CD14-positive monocyte (primary cell): ENCODE results near the gene SLC16A7. TPM values are rescaled to one million over a fixed set of nuclear protein-coding genes. Genes with fewer than 3 reads are reported as not detected.
A peak's percentile ranks its signal among the peaks of the same experiment; 100 is the strongest.
"Not testable (repeated sequence)": the region's sequence is repeated elsewhere in the genome, so short reads cannot be mapped to it uniquely, and the experiment has no call there.

ENCODE experiments used
- DNase-seq, 3 donors: peaks; one replicate each; pipeline ENCODE4 v3.0.0-alpha.2; 2011 to 2022
- H2AFZ ChIP-seq: 2 replicates; pipeline ENCODE4 v1.6.0; 2012; ENCODE audit warnings: mild to moderate bottlenecking, low read depth, low read length, inconsistent platforms; ENCODE audit not compliant: insufficient read depth, poor library complexity, severe bottlenecking
- H3K27ac ChIP-seq, 2 donors: 1 replicate in 1 of 2; 2 replicates in 1 of 2; pipeline ENCODE4 v1.5.1; 2012 to 2013; ENCODE audit warnings: low read length in 2 of 2, control low read depth in 1 of 2, inconsistent platforms in 1 of 2, low read depth in 1 of 2, mild to moderate bottlenecking in 1 of 2
- H3K27me3 ChIP-seq, 2 donors: one replicate each; pipeline versions ENCODE4 v1.6.0 to v1.6.1; 2011 to 2013; ENCODE audit warnings: low read length in 2 of 2; ENCODE audit not compliant: control insufficient read depth in 2 of 2, insufficient read depth in 2 of 2
- H3K36me3 ChIP-seq, 2 donors: replicated peaks in 1 of 2; 1 replicate in 1 of 2; 2 replicates in 1 of 2; pipeline versions ENCODE4 v1.5.1 to v1.6.1; 2012 to 2013; ENCODE audit warnings: low read length in 2 of 2, control low read depth in 1 of 2, inconsistent platforms in 1 of 2, mild to moderate bottlenecking in 1 of 2; ENCODE audit not compliant: insufficient read depth in 2 of 2, control insufficient read depth in 1 of 2
- H3K4me1 ChIP-seq, 2 donors: 1 replicate in 1 of 2; 2 replicates in 1 of 2; pipeline versions ENCODE4 v1.5.1 to v1.6.1; 2012 to 2013; ENCODE audit warnings: low read length in 2 of 2, control low read depth in 1 of 2, inconsistent platforms in 1 of 2, mild to moderate bottlenecking in 1 of 2, moderate library complexity in 1 of 2; ENCODE audit not compliant: insufficient read depth in 2 of 2, control insufficient read depth in 1 of 2
- H3K4me2 ChIP-seq: replicated peaks from 2 replicates; pipeline ENCODE3; 2012; ENCODE audit warnings: low read length, moderate library complexity, mild to moderate bottlenecking; ENCODE audit not compliant: poor library complexity, severe bottlenecking; ENCODE audit errors: extremely low read depth
- H3K4me3 ChIP-seq, 3 experiments: fragments of 200-600 bp in 1 of 3; sonication (generic) in 1 of 3; replicated peaks in 1 of 3; 1 replicate in 2 of 3; 2 replicates in 1 of 3; pipeline ENCODE4 v1.5.1; 2011 to 2013; ENCODE audit warnings: low read length in 3 of 3, mild to moderate bottlenecking in 3 of 3, control low read depth in 2 of 3, low read depth in 2 of 3, inconsistent platforms in 1 of 3, moderate library complexity in 1 of 3
- H3K79me2 ChIP-seq: 2 replicates; pipeline ENCODE4 v1.6.0; 2012; ENCODE audit warnings: mild to moderate bottlenecking, control low read depth, inconsistent platforms, low read length, moderate library complexity; ENCODE audit not compliant: insufficient read depth
- H3K9ac ChIP-seq: 2 replicates; pipeline ENCODE4 v1.6.0; 2017; ENCODE audit warnings: low read length, mild to moderate bottlenecking; ENCODE audit not compliant: insufficient read depth, poor library complexity, severe bottlenecking
- H3K9me3 ChIP-seq, 2 donors: replicated peaks in 1 of 2; 1 replicate in 1 of 2; 2 replicates in 1 of 2; pipeline versions ENCODE4 v1.5.1 to v1.6.1; 2012 to 2013; ENCODE audit warnings: low read length in 2 of 2, control low read depth in 1 of 2; ENCODE audit not compliant: control insufficient read depth in 1 of 2, insufficient read depth in 1 of 2
- H4K20me1 ChIP-seq: 2 replicates; pipeline ENCODE4 v1.6.0; 2012; ENCODE audit warnings: mild to moderate bottlenecking, low read length, control low read depth, moderate library complexity; ENCODE audit not compliant: insufficient read depth
- H3K27ac Mint-ChIP-seq, 7 donors: one replicate each; pipeline ENCODE4 v1.8.0; 2020; ENCODE audit warnings: mild to moderate bottlenecking in 7 of 7, mixed read lengths in 7 of 7, moderate library complexity in 6 of 7, inconsistent platforms in 2 of 7
- H3K27me3 Mint-ChIP-seq, 3 donors: one replicate each; pipeline ENCODE4 v1.8.0; 2021 to 2022; ENCODE audit warnings: low read depth in 3 of 3, mild to moderate bottlenecking in 3 of 3, mixed read lengths in 3 of 3, moderate library complexity in 3 of 3, inconsistent platforms in 1 of 3
- H3K36me3 Mint-ChIP-seq, 2 donors: one replicate each; pipeline ENCODE4 v1.8.0; 2020; ENCODE audit warnings: mixed read lengths in 2 of 2, inconsistent platforms in 1 of 2, mild to moderate bottlenecking in 1 of 2
- H3K4me1 Mint-ChIP-seq: one replicate; pipeline ENCODE4 v1.8.0; 2020; ENCODE audit warnings: mild to moderate bottlenecking, mixed read lengths
- H3K4me3 Mint-ChIP-seq, 2 donors: one replicate each; pipeline ENCODE4 v1.8.0; 2020; ENCODE audit warnings: mild to moderate bottlenecking in 2 of 2, mixed read lengths in 2 of 2, moderate library complexity in 1 of 2
- H3K9me3 Mint-ChIP-seq, 7 donors: one replicate each; pipeline ENCODE4 v1.8.0; 2020 to 2022; ENCODE audit warnings: mixed read lengths in 7 of 7, mild to moderate bottlenecking in 6 of 7, moderate library complexity in 6 of 7, inconsistent platforms in 2 of 7
- CTCF ChIP-seq: fragments of 200-600 bp; IDR thresholded peaks from one replicate; pipeline ENCODE4 v1.8.0; 2022; ENCODE audit warnings: antibody characterized with exemption, mild to moderate bottlenecking
- WGBS: methylation state at CpG from one replicate; pipeline ENCODE4 v1.1.5; 2013; ENCODE audit warnings: missing lambda C conversion rate; ENCODE audit not compliant: insufficient coverage; 5-methylcytosine and 5-hydroxymethylcytosine counted together
- intact Hi-C, 2 donors: fragments of 100-400 bp; cut with micrococcal nuclease; formaldehyde crosslinking; loops; one replicate each; pipeline versions ENCODE4 v1.15.0 to v1.15.1; 2023
- polyA plus RNA-seq, 3 donors: library from polyadenylated mRNA; depleted of rRNA in 1 of 3; unstranded in 2 of 3; stranded (reverse) in 1 of 3; fragments of 300-500 nt in 2 of 3; fragments of >200 nt in 1 of 3; fragmentation: Illumina TruSeq in 2 of 3; gene quantifications; 1 replicate in 2 of 3; 2 replicates in 1 of 3; pipeline ENCODE4 v1.2.3, GENCODE V29; 2012 to 2021

Gene SLC16A7
- polyA plus RNA-seq, 3 donors = 6.9 to 16.9 (median 11.8) TPM

- DNase-seq = peak in 1 of 3 donors; percentile 26
- H3K36me3 Mint-ChIP-seq = peaks cover 14 to 38% of the 10 kb centered on the region in 2 donors
- H3K9me3 Mint-ChIP-seq = peaks cover 0 to 2% (median 0%) of the 10 kb centered on the region in 7 donors
These were observed 7.9 kb downstream of the SLC16A7 start for GRCh38 chr12:59603754-59604153.

GRCh38 chr12:59612823-59613434 lies 17.1 kb downstream of the SLC16A7 start:
- H3K4me1 ChIP-seq, H3K27me3 ChIP-seq, H4K20me1 ChIP-seq, H3K9ac ChIP-seq, H3K4me1 Mint-ChIP-seq, H2AFZ ChIP-seq, H3K27me3 Mint-ChIP-seq, intact Hi-C loops, H3K79me2 ChIP-seq, H3K4me2 ChIP-seq, H3K4me3 Mint-ChIP-seq: not testable (repeated sequence)
- no CpG with 5 or more reads among the region's 4 CpGs for WGBS
- peaks cover 0 to 23% of the 10 kb centered on the region in 2 donors for H3K36me3 ChIP-seq
- peak; percentile 71 to 86 (median 72) for DNase-seq
- H3K9me3 Mint-ChIP-seq = peaks cover 24 to 42% (median 36%) of the 10 kb centered on the region in 7 donors
- H3K4me3 ChIP-seq = peak overlapping the region in 1 of 3 experiments; percentile 10
- peaks cover 25 to 36% of the 10 kb centered on the region in 2 donors for H3K36me3 Mint-ChIP-seq
- peak overlapping the region in 1 of 2 donors; percentile 81 for H3K27ac ChIP-seq
- H3K9me3 ChIP-seq = peaks cover 29 to 37% of the 10 kb centered on the region in 2 donors
- H3K27ac Mint-ChIP-seq = peak overlapping the region; percentile 40 to 92 (median 84)

More at GRCh38 chr12:59603754-59604153, 7.9 kb downstream of the SLC16A7 start:
- H3K4me2 ChIP-seq = no peak overlapping the region
- H3K4me1 Mint-ChIP-seq = peaks cover 26% of the 10 kb centered on the region
- H3K4me3 Mint-ChIP-seq = no peak overlapping the region
- H3K27ac ChIP-seq = no peak overlapping the region
- H3K27ac Mint-ChIP-seq = peak overlapping the region in 1 of 7 donors; percentile 16
- intact Hi-C loops = no loop called here
- no peaks in the 10 kb centered on the region for H3K27me3 ChIP-seq
- H2AFZ ChIP-seq = no peak overlapping the region
- H3K36me3 ChIP-seq = peaks cover 0 to 1% of the 10 kb centered on the region in 2 donors
- TF ChIP-seq CTCF = no peak
- peaks cover 19 to 28% of the 10 kb centered on the region in 2 donors for H3K4me1 ChIP-seq
- peaks cover 14% of the 10 kb centered on the region for H3K79me2 ChIP-seq
- peaks cover 0 to 2% (median 0%) of the 10 kb centered on the region in 3 donors for H3K27me3 Mint-ChIP-seq
- H3K4me3 ChIP-seq = no peak overlapping the region
- H3K9ac ChIP-seq = no peak overlapping the region
- H4K20me1 ChIP-seq = no peaks in the 10 kb centered on the region
- no peaks in the 10 kb centered on the region for H3K9me3 ChIP-seq
